HG02870 (cell line): Measurements from ENCODE around the gene SPAG17.

Experiments used
- ATAC-seq: cut with Tn5 transposase; IDR thresholded peaks from one replicate; pipeline ENCODE4 v1.9.1; 2021; ENCODE audit warnings: mild to moderate bottlenecking, moderate library complexity; ENCODE audit not compliant: unreplicated experiment

SPAG17 gene

GRCh38 chr1:117911051-117911450 is 274.0 kb downstream of the SPAG17 start:
- no peak for ATAC-seq

- ATAC-seq, result no peak
Observed at GRCh38 chr1:117905019-117905418, 280.0 kb downstream of the SPAG17 start.

GRCh38 chr1:117904485-117904884 is 280.5 kb downstream of the SPAG17 start:
- no peak for ATAC-seq
